ENCODE data around the gene PANK4. TPM values are rescaled to one million over a fixed set of nuclear protein-coding genes. Genes with fewer than 3 reads are reported as not detected.

The PANK4 gene
- total RNA-seq, 1 experiment from 2014 or later, result 24.4 TPM

DNA sequence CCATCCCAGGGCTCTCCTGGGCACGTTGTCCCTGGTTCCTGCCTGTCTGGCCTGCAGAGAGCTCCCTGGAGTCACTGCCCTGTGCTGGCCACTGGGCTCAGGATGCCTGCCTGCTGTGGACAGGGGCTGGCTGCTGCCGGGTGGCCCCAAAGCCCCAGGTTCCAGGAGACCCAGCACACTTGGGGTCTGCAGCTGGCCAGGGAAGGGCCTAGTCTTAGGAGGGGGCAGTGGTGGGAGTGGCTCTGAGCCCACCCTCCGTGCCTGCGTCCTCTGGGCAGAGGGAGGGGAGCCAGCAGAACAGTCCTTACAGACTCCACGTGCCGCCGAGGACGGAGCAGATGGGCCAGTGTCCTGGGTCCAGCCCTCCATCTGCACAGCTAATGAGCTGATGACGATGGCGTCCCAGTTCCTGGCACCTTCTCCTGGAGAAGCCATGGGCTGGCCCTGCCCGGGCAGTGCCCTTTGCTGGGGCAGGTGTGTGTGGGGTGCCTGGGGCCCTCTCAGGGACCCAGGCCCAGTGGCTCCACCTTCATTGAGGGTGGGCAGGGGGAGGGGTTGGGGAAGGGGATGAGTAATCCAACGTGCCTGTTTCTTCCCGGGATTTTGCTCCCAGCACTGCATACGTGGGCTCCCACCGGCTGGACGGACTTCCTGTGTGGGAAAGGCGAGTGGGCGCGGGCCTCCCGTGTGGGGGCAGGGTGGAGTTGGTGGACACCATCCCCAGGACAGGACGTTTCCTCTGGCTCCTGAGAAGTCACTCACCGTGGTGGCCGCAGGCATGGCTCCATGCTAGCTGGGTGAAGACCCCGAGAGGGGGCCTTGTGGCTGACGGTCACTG is 57.1 kb downstream of the PANK4 start:
- Mint-ChIP-seq H3K27me3 (ENCODE audit: unreplicated experiment) (peaks cover 41% of the 10 kb centered on the region), H3K4me1 (ENCODE audit: low read depth, unreplicated experiment) (no peaks in the 10 kb centered on the region), H3K27ac (ENCODE audit: unreplicated experiment) (no peak overlapping the region), H3K9me3 (ENCODE audit: low read depth, unreplicated experiment) (no peaks in the 10 kb centered on the region), H3K4me3 (ENCODE audit: low read depth, unreplicated experiment) (no peak overlapping the region), H3K36me3 (ENCODE audit: insufficient read depth, unreplicated experiment) (no peaks in the 10 kb centered on the region)
- TF ChIP-seq, protein P1, sequence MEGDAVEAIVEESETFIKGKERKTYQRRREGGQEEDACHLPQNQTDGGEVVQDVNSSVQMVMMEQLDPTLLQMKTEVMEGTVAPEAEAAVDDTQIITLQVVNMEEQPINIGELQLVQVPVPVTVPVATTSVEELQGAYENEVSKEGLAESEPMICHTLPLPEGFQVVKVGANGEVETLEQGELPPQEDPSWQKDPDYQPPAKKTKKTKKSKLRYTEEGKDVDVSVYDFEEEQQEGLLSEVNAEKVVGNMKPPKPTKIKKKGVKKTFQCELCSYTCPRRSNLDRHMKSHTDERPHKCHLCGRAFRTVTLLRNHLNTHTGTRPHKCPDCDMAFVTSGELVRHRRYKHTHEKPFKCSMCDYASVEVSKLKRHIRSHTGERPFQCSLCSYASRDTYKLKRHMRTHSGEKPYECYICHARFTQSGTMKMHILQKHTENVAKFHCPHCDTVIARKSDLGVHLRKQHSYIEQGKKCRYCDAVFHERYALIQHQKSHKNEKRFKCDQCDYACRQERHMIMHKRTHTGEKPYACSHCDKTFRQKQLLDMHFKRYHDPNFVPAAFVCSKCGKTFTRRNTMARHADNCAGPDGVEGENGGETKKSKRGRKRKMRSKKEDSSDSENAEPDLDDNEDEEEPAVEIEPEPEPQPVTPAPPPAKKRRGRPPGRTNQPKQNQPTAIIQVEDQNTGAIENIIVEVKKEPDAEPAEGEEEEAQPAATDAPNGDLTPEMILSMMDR (IDR thresholded peaks at IDR 0.05; ENCODE audit: unreplicated experiment), result no peak
- CTCF ChIA-PET, result no interaction called here
- intact Hi-C loops (cut with micrococcal nuclease; ENCODE audit: unreplicated experiment), result no loop called here
- no TSS peak for BruUV-seq (replicated peaks)
- no peak for DNase-seq

DNA sequence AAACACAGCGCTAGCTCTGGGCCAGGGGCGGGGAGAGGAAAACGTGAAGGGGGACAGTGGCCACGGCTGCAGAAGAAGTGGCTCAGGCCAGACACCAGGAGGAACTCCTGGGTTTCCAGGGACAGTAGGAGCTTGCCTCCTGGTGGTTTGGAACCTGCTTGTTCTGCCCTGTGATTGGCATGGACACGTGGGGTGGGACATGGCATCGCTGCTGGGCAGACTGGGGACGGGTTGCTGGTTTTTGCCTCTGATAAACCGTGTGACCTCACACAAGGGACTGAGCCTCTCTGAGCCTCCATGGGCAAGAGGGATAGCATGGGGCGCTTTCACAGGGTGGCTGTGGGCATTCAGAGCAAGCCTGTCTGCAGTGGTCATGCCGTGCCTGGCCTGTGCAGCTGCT is 57.9 kb downstream of the PANK4 start:
- no peaks in the 10 kb centered on the region for H3K36me3 Mint-ChIP-seq (ENCODE audit: insufficient read depth, unreplicated experiment)
- CTCF ChIA-PET, result no interaction called here
- BruUV-seq (replicated peaks), result no TSS peak
- H3K27ac Mint-ChIP-seq (ENCODE audit: unreplicated experiment), result no peak overlapping the region
- no peak overlapping the region for H3K4me3 Mint-ChIP-seq (ENCODE audit: low read depth, unreplicated experiment)
- TF ChIP-seq, protein P1 (IDR thresholded peaks at IDR 0.05; ENCODE audit: unreplicated experiment), result no peak
- H3K9me3 Mint-ChIP-seq (ENCODE audit: low read depth, unreplicated experiment), result no peaks in the 10 kb centered on the region
- H3K27me3 Mint-ChIP-seq (ENCODE audit: unreplicated experiment), result peaks cover 49% of the 10 kb centered on the region
- DNase-seq, result no peak
- no peaks in the 10 kb centered on the region for H3K4me1 Mint-ChIP-seq (ENCODE audit: low read depth, unreplicated experiment)
- intact Hi-C loops (cut with micrococcal nuclease; ENCODE audit: unreplicated experiment), result no loop called here

DNA sequence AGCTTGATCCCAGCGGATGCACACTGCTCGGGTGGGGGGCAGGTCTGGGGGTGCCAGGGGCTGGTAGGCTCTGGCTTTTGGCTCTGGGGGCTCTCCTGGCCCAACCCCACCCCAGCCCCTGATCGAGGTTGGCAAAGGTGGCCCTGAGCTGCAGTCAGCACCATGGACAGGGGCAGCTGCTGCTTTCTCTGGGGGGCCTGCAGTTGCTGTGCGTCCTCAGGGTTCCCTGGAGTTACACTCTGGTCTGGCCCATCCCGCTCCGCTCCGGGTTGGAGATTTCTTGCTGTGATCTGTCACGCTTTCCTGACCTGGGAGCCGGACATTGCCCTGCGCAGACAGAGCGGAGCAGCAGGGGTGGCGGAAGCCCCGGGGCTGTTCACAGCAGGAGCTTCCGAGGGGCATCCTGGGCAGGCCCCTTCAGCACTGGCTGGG is 58.3 kb downstream of the PANK4 start:
- CTCF ChIA-PET, result interaction anchor here (0.7 kb wide), 1 partner anchor 40 kb away, joined by 3 read pairs; no protein-coding TSS in a partner anchor
- Mint-ChIP-seq H3K4me3 (ENCODE audit: low read depth, unreplicated experiment) (no peak overlapping the region), H3K36me3 (ENCODE audit: insufficient read depth, unreplicated experiment) (no peaks in the 10 kb centered on the region), H3K27ac (ENCODE audit: unreplicated experiment) (no peak overlapping the region), H3K27me3 (ENCODE audit: unreplicated experiment) (peaks cover 54% of the 10 kb centered on the region), H3K9me3 (ENCODE audit: low read depth, unreplicated experiment) (no peaks in the 10 kb centered on the region), H3K4me1 (ENCODE audit: low read depth, unreplicated experiment) (no peaks in the 10 kb centered on the region)
- intact Hi-C loops (cut with micrococcal nuclease; ENCODE audit: unreplicated experiment), result no loop called here
- peak; percentile 27 for DNase-seq
- TF ChIP-seq, protein P1 (IDR thresholded peaks at IDR 0.05; ENCODE audit: unreplicated experiment), result no peak
- no TSS peak for BruUV-seq (replicated peaks)

DNA sequence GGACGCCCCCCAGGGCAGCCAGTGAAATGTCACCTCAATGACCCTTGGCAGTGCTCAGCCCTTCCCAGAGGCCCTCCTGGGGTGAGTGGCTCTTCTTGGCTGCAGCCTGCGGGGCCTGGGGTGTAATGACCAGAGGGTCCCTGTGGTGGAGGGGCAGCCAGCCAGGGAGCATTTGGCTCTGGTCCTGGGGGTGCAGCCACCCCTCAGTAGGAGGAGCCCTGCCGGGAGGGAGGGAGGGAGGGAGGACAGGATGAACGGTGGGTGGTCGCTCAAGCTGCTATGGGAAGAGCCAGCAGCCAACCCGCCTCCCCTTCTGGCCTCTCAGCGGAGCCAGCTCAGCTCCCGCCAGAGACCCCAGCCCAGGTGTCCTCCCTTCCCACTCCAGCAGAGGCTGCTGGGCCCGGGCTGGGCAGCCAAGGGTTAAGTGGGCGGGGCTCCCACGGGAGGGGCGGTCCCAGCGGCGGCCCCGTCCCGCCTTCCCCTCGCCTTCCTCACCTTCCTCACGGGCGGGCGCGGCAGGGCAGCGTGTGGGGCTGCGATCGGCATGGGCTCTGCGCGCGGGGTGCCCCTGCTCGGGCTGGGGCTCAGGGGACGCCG is 59.3 kb downstream of the PANK4 start:
- Mint-ChIP-seq H3K9me3 (ENCODE audit: low read depth, unreplicated experiment) (no peaks in the 10 kb centered on the region), H3K4me3 (ENCODE audit: low read depth, unreplicated experiment) (no peak overlapping the region), H3K27ac (ENCODE audit: unreplicated experiment) (no peak overlapping the region), H3K27me3 (ENCODE audit: unreplicated experiment) (peaks cover 64% of the 10 kb centered on the region), H3K4me1 (ENCODE audit: low read depth, unreplicated experiment) (no peaks in the 10 kb centered on the region), H3K36me3 (ENCODE audit: insufficient read depth, unreplicated experiment) (no peaks in the 10 kb centered on the region)
- no TSS peak for BruUV-seq (replicated peaks)
- TF ChIP-seq, protein P1 (IDR thresholded peaks at IDR 0.05; ENCODE audit: unreplicated experiment), result no peak
- peak; percentile 21 for DNase-seq
- CTCF ChIA-PET, result no interaction called here
- intact Hi-C loops (cut with micrococcal nuclease; ENCODE audit: unreplicated experiment), result no loop called here
